ENCODE results near the gene NMRK2.

Gene NMRK2

GRCh38 chr19:3899531-3900294 lies 33.2 kb upstream of the NMRK2 start:
- Histone ChIP-seq H3K9me2 (replicated peaks; ENCODE audit: control insufficient read depth, low read length) (no peaks in the 10 kb centered on the region), H3K27ac (ENCODE audit: low read depth, low read length) (no peak overlapping the region), H3K4me3 (ENCODE audit: low read length) (no peak overlapping the region), H3K36me3 (ENCODE audit: control insufficient read depth, low read length) (no peaks in the 10 kb centered on the region), H3F3A (ENCODE audit: control insufficient read depth, insufficient read depth) (no peaks in the 10 kb centered on the region), H3K9me3 (ENCODE audit: control insufficient read depth, insufficient read depth, low read length) (no peaks in the 10 kb centered on the region), H3K4me2 (ENCODE audit: low read length) (no peak overlapping the region), H4K20me1 (ENCODE audit: control insufficient read depth, insufficient read depth, low read depth, low read length) (no peaks in the 10 kb centered on the region), H3K27me3 (ENCODE audit: control insufficient read depth, low read length) (no peaks in the 10 kb centered on the region), H3K4me1 (ENCODE audit: control insufficient read depth, low read length) (no peaks in the 10 kb centered on the region), H3K79me2 (ENCODE audit: control insufficient read depth, low read length) (no peaks in the 10 kb centered on the region)
- TF ChIP-seq CTCF (IDR thresholded peaks at IDR 0.05; ENCODE audit: low read depth, low read length, poor library complexity, severe bottlenecking) (no peak), EZH2phosphoT487 (IDR thresholded peaks at IDR 0.05; ENCODE audit: borderline replicate concordance, low read length) (no peak)

GRCh38 chr19:3902317-3902973 lies 30.4 kb upstream of the NMRK2 start:
- Histone ChIP-seq H3K36me3 (ENCODE audit: control insufficient read depth, low read length) (no peaks in the 10 kb centered on the region), H3K9me2 (replicated peaks; ENCODE audit: control insufficient read depth, low read length) (no peaks in the 10 kb centered on the region), H3K79me2 (ENCODE audit: control insufficient read depth, low read length) (no peaks in the 10 kb centered on the region), H3K4me3 (ENCODE audit: low read length) (no peak overlapping the region), H3K27ac (ENCODE audit: low read depth, low read length) (no peak overlapping the region), H3K4me2 (ENCODE audit: low read length) (no peak overlapping the region), H3F3A (ENCODE audit: control insufficient read depth, insufficient read depth) (no peaks in the 10 kb centered on the region), H3K27me3 (ENCODE audit: control insufficient read depth, low read length) (no peaks in the 10 kb centered on the region), H3K9me3 (ENCODE audit: control insufficient read depth, insufficient read depth, low read length) (no peaks in the 10 kb centered on the region), H4K20me1 (ENCODE audit: control insufficient read depth, insufficient read depth, low read depth, low read length) (no peaks in the 10 kb centered on the region), H3K4me1 (ENCODE audit: control insufficient read depth, low read length) (no peaks in the 10 kb centered on the region)
- TF ChIP-seq EZH2phosphoT487 (IDR thresholded peaks at IDR 0.05; ENCODE audit: borderline replicate concordance, low read length), result no peak
- TF ChIP-seq CTCF (IDR thresholded peaks at IDR 0.05; ENCODE audit: low read depth, low read length, poor library complexity, severe bottlenecking), result no peak

GRCh38 chr19:3904233-3904632 lies 28.6 kb upstream of the NMRK2 start:
- no peak overlapping the region for H3K4me3 ChIP-seq (ENCODE audit: low read length)
- H3K79me2 ChIP-seq (ENCODE audit: control insufficient read depth, low read length), result no peaks in the 10 kb centered on the region
- TF ChIP-seq EZH2phosphoT487 (IDR thresholded peaks at IDR 0.05; ENCODE audit: borderline replicate concordance, low read length) (no peak), CTCF (IDR thresholded peaks at IDR 0.05; ENCODE audit: low read depth, low read length, poor library complexity, severe bottlenecking) (no peak)
- no peaks in the 10 kb centered on the region for H3K9me2 ChIP-seq (replicated peaks; ENCODE audit: control insufficient read depth, low read length)
- no peaks in the 10 kb centered on the region for H3K27me3 ChIP-seq (ENCODE audit: control insufficient read depth, low read length)
- no peaks in the 10 kb centered on the region for H3K4me1 ChIP-seq (ENCODE audit: control insufficient read depth, low read length)
- H3K36me3 ChIP-seq (ENCODE audit: control insufficient read depth, low read length), result no peaks in the 10 kb centered on the region
- H4K20me1 ChIP-seq (ENCODE audit: control insufficient read depth, insufficient read depth, low read depth, low read length), result no peaks in the 10 kb centered on the region
- no peaks in the 10 kb centered on the region for H3K9me3 ChIP-seq (ENCODE audit: control insufficient read depth, insufficient read depth, low read length)
- H3K4me2 ChIP-seq (ENCODE audit: low read length), result no peak overlapping the region
- H3K27ac ChIP-seq (ENCODE audit: low read depth, low read length), result no peak overlapping the region
- no peaks in the 10 kb centered on the region for H3F3A ChIP-seq (ENCODE audit: control insufficient read depth, insufficient read depth)

Data from DOHH2 (cell line).